GM12873 (cell line): ENCODE results near the gene GALNTL6.

Experiments
- TF ChIP-seq, protein P1 (sequence below): IDR thresholded peaks from 2 replicates; pipeline ENCODE4 v1.5.1; 2012; ENCODE audit warnings: low read depth, mild to moderate bottlenecking, moderate library complexity, low read length, control low read depth; ENCODE audit not compliant: insufficient read depth; ENCODE audit errors: missing control alignments

GALNTL6 gene

DNA sequence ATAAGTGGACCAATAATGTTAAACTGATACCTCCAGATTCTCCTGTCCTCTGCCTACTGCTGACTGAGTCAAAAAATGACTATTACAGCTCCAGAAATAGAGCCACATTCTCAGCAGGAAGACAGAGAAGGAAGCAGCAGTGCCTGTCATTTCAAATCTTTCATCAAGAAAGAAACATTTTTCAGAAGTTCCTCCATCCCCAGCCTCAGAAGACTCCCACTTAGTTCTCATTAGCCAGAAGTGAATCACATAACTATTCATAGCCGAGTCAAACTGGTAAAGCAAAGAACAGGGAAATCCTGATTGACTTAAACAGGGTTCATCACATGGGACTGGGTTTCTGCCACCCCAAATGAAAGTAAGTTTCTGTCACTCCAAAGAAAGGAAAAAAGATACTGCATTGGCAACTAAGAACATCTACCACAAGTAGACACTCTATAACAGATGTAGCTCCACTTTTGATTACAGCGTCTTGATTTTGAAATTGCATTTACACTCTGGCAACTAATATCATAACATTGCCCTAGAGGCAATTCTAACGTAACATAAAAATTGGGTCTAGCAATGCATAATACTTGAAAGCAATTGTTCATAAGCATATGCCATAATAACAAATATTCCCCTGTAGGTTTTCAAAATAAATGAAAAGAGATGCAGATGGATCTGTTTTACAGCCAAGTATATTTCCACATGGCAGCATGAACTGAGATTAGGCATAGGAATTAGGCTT, 599.8 kb downstream of the GALNTL6 start:
- TF ChIP-seq, protein P1, sequence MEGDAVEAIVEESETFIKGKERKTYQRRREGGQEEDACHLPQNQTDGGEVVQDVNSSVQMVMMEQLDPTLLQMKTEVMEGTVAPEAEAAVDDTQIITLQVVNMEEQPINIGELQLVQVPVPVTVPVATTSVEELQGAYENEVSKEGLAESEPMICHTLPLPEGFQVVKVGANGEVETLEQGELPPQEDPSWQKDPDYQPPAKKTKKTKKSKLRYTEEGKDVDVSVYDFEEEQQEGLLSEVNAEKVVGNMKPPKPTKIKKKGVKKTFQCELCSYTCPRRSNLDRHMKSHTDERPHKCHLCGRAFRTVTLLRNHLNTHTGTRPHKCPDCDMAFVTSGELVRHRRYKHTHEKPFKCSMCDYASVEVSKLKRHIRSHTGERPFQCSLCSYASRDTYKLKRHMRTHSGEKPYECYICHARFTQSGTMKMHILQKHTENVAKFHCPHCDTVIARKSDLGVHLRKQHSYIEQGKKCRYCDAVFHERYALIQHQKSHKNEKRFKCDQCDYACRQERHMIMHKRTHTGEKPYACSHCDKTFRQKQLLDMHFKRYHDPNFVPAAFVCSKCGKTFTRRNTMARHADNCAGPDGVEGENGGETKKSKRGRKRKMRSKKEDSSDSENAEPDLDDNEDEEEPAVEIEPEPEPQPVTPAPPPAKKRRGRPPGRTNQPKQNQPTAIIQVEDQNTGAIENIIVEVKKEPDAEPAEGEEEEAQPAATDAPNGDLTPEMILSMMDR, result no peak

DNA sequence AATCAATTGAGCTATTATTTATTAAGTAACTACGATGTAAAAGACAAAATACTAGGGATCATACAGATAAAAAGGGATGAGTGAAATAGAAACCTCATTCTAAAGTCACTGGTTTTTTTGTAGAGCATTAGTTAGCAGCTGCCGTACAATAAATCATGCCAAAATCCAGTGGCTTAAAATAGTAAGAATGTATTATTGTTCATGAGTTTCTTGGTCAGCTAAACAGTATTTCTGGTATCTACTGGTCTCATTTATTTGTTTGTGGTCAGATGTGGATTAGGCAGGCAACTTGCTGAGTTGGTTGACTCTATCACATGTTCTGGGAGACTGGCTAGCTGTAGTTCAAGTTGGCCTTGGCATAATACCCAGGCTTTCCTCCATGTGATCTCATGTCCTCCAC, 667.3 kb downstream of the GALNTL6 start:
- TF ChIP-seq, protein P1, result no peak

DNA sequence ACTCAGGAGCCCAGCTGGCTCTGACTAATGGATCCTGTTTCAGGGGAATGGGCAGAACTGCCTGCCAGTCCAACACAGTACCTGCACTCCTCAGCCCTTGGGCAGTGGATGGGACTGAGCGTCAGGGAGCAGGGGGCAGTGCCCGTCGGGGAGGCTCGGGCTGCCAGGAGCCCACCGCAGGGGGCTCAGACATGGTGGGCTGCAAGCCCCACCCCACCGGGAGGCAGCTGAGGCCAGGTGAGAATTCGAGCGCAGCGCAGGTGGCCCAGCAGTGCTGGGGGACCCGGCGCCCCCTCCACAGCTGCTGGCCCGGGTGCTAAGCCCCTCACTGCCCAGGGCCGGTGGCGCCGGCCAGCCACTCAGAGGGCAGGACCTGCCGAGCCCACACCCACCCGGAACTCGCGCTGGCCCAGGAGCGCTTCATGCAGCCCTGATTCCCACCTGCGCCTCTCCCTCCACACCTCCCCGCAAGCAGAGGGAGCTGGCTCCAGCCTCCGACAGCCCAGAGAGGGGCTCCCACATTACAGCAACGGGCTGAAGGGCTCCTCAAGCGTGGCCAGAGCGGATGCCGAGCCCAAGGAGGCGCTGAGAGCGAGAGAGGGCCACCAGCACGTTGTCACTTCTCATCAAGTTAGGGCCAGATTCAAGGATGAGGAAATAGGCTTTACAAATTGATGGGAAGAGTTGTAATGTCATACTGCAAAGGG, 668.8 kb downstream of the GALNTL6 start:
- TF ChIP-seq, protein P1, result no peak

DNA sequence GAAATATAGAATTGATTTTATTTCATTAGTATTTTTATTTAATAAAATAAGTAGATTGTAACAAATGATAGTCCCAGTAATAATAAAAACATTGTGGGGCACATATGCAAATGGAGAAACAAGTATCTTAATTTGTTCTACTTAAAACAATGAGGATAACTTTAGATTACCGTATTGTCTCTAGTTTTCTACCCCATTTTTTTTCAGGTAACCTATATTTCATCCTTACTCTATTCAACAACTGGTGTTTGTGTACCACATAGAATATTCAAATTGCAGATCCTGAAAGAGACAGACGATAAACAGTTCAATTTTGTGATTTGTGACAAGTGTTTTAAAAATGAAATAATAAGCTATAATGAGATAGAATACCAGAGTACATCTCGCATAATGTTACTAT, 671.8 kb downstream of the GALNTL6 start:
- TF ChIP-seq, protein P1, result no peak

DNA sequence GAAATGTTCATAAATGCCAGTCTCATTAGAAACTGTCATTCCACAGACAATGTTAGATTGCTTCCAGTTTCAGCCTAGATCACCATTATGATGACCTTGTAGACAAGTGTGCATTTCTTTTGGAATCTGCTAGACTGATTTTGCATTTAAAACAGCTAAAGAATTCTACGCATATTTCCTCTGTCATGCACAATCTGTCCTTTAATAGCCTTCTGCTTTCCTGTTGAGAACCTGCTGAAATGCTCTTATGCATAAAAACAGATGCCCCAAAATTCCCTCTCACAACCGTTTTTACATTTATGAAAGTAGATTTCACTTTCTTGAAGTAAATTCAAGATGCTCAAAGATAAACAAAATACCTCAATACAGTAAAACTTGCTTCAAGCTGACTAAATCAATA, 673.3 kb downstream of the GALNTL6 start:
- TF ChIP-seq, protein P1, result no peak

DNA sequence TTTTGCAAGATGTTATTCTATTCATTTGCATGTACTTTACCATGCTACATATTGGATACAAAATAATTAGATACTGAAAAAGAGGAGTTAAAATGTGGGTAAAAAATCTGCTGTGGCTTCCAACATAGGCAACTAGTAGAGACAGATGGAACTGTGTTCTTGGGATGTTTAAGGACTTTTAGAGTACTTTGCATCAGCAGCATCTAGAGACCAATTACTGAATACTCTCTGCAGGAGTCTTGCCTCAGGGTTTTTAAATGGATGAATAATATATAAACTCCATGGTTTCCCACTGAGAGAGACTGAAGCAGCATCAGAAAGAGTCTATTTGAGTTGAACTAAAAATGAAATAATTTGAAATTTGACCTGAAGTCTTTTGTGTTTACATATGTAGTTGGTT, 676.7 kb downstream of the GALNTL6 start:
- TF ChIP-seq, protein P1, result no peak

DNA sequence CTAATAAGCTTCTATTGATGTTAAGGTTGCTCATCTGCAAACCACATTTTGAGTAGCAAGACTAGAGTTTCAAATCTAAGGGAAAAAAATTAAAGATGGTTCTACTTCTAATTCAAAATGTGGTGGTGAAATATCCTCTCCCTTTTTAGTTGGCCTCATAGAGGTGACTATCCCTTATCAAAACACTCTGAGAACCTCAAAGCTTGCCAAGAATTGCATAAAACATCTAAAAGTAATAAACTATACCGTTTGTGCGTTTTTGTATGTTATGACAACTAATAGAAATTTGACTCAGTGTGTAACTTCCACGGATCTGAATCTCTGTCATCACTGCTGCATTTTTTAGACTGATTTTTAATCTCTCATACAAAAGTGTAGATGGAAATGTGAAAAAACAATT, 682.6 kb downstream of the GALNTL6 start:
- TF ChIP-seq, protein P1, result no peak
